Measurements from ENCODE around the gene RHOU.

- TF ChIP-seq CTCF (IDR thresholded peaks at IDR 0.05) = peak; percentile 35 to 84 (median 71)
- TF ChIP-seq POLR2A (IDR thresholded peaks at IDR 0.05) = no peak
Measured at GRCh38 chr1:228691926-228692325, 43.4 kb upstream of the RHOU start.
